Neural cell (in vitro differentiated cells): ENCODE results near the gene CFAP45.

Experiments used
- EP300 ChIP-seq: fragments of 450-650 bp; conservative IDR thresholded peaks from 2 replicates; pipeline ENCODE4 v1.6.1; 2014; ENCODE audit warnings: antibody characterized with exemption, mild to moderate bottlenecking, moderate library complexity; ENCODE audit not compliant: poor library complexity, severe bottlenecking
- MXI1 ChIP-seq: fragments of 450-650 bp; conservative IDR thresholded peaks from 2 replicates; pipeline ENCODE4 v1.6.1; 2014; ENCODE audit warnings: antibody characterized with exemption, mild to moderate bottlenecking; ENCODE audit not compliant: poor library complexity, severe bottlenecking
- POLR2AphosphoS5 ChIP-seq: IDR thresholded peaks from 2 replicates; pipeline ENCODE4 v1.6.1; 2012
- RAD21 ChIP-seq: fragments of 450-650 bp; conservative IDR thresholded peaks from 2 replicates; pipeline ENCODE4 v1.6.1; 2014; ENCODE audit warnings: antibody characterized with exemption, mild to moderate bottlenecking, moderate library complexity
- TAF1 ChIP-seq: IDR thresholded peaks from 2 replicates; pipeline ENCODE4 v1.6.1; 2012; ENCODE audit warnings: low read depth
- TF ChIP-seq, protein P1 (sequence below): fragments of 450-650 bp; IDR thresholded peaks from 2 replicates; pipeline ENCODE4 v1.5.1; 2014; ENCODE audit warnings: antibody characterized with exemption, mild to moderate bottlenecking, moderate library complexity; ENCODE audit not compliant: poor library complexity, severe bottlenecking
- TF ChIP-seq, protein P2 (sequence below): IDR thresholded peaks from 2 replicates; pipeline ENCODE4 v1.6.1; 2012; ENCODE audit warnings: borderline replicate concordance

DNA sequence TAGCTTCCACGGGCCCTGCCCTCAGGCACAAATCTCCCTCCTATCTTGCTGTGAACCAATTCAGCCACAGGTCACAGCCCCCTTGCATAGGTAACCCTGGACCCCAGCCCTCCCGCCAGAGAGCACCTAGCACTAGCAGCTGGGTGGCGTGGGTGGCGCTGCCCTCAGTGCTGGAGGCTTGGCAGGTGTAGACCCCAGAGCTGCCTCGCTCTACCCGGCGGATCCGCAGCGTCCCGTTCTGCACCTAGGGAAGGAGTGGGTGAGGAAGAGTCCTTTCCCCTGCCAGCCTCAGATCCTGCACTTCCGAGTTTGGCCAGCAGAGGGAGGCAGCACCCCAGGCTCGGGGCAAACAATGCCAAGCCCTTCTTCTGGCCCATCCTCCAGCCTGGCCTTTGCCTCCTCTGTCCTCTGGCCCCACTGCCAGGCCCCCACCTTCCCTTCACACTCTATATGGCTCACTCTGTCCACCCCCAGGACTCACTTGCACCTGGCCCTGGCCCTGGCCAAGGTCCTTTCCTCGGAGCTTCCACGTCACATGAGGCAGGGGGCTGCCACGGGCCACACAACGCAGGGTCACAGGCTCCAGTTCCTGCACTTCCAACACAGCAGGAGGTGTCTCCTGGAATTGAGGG lies 36.4 kb upstream of the CFAP45 start:
- TF ChIP-seq POLR2AphosphoS5: no peak
- TF ChIP-seq, protein P1, sequence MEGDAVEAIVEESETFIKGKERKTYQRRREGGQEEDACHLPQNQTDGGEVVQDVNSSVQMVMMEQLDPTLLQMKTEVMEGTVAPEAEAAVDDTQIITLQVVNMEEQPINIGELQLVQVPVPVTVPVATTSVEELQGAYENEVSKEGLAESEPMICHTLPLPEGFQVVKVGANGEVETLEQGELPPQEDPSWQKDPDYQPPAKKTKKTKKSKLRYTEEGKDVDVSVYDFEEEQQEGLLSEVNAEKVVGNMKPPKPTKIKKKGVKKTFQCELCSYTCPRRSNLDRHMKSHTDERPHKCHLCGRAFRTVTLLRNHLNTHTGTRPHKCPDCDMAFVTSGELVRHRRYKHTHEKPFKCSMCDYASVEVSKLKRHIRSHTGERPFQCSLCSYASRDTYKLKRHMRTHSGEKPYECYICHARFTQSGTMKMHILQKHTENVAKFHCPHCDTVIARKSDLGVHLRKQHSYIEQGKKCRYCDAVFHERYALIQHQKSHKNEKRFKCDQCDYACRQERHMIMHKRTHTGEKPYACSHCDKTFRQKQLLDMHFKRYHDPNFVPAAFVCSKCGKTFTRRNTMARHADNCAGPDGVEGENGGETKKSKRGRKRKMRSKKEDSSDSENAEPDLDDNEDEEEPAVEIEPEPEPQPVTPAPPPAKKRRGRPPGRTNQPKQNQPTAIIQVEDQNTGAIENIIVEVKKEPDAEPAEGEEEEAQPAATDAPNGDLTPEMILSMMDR: peak; percentile 93
- no peak for TF ChIP-seq TAF1
- no peak for TF ChIP-seq MXI1
- TF ChIP-seq RAD21: peak; percentile 87
- TF ChIP-seq, protein P2, sequence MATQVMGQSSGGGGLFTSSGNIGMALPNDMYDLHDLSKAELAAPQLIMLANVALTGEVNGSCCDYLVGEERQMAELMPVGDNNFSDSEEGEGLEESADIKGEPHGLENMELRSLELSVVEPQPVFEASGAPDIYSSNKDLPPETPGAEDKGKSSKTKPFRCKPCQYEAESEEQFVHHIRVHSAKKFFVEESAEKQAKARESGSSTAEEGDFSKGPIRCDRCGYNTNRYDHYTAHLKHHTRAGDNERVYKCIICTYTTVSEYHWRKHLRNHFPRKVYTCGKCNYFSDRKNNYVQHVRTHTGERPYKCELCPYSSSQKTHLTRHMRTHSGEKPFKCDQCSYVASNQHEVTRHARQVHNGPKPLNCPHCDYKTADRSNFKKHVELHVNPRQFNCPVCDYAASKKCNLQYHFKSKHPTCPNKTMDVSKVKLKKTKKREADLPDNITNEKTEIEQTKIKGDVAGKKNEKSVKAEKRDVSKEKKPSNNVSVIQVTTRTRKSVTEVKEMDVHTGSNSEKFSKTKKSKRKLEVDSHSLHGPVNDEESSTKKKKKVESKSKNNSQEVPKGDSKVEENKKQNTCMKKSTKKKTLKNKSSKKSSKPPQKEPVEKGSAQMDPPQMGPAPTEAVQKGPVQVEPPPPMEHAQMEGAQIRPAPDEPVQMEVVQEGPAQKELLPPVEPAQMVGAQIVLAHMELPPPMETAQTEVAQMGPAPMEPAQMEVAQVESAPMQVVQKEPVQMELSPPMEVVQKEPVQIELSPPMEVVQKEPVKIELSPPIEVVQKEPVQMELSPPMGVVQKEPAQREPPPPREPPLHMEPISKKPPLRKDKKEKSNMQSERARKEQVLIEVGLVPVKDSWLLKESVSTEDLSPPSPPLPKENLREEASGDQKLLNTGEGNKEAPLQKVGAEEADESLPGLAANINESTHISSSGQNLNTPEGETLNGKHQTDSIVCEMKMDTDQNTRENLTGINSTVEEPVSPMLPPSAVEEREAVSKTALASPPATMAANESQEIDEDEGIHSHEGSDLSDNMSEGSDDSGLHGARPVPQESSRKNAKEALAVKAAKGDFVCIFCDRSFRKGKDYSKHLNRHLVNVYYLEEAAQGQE: no peak
- TF ChIP-seq EP300: no peak
